MV-4-11 (cell line): ENCODE data around the gene ITPKB.

Source experiments
- DNase-seq: peaks from one replicate; lab custom pipeline; 2025; lab: John Stamatoyannopoulos, UW

The ITPKB gene

DNA sequence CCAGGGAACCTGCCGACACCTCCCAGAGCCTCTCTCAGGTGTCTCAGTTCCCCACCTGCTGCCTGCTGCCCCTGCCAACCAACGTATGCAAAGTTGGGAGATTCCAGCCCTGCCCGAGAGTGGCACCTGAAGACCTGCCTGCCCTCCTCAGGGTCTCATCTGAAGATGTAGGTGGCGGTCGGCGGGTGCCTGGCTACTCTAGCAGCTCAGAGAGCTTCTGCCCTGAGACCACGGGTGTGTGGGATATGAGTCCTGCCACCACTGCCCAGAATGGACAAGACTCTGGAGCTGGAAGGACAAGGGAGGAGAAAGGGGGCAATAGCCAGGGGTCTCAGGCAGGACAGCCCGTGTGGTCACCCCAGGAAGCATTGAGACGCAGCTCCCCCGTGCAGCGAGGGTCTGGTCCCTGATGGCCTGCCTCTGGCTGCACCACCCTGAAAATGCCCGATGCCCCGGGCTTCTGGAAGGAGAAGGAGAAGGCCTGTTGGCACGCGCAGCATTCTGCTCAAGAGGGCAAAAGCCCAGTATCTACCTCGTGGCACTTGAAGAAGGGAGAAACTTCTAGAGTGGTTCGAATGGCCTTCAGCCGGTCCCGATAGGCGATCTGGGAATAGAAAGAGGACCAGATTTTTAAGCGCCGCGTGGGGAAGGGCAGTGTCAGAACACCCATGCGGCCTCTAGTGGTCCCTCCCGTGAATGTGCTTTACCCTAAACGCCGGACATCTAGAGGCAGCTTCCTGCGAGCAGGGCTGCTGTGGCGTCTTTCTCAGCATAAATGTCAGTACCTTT is 101.7 kb downstream of the ITPKB start:
- no peak for DNase-seq

DNA sequence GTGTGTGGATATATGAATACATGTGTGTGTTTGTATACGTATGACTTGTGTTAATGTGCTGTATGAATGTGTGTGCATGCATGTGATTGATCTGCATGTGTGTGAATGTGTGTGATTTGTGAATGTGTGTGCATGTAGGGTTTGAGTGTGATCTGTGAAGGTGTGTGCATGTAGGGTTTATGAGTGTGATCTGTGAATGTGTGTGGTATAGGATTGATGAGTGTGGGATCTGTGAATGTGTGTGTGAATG is 102.3 kb downstream of the ITPKB start:
- DNase-seq, result no peak

- DNase-seq, result no peak
Observed at GRCh38 chr1:226635456-226635941, 103.6 kb downstream of the ITPKB start.

GRCh38 chr1:226634611-226635246 is 104.4 kb downstream of the ITPKB start:
- no peak for DNase-seq

DNA sequence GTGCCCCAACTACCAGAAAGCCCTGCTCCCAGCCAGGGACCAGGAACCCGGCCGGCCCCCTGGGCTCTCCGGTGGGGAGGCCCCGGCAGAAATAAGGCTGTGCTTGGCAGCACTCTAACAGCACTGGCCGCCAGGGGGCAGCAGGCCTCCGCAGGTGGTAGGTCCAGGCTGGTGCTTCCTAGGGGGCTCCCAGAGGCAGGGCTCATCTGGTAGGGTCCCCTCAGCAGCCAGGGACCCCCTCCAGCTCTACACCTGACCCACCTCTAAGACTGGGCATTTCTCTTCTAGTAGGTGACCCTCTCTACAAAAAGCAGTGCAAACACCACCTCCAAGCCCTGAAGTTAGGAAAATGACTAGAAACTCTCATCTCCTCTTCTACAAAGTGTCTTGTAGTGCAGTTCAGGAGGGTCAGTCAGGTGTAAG is 104.9 kb downstream of the ITPKB start:
- peak; percentile 42 for DNase-seq

GRCh38 chr1:226633541-226634165 is 105.4 kb downstream of the ITPKB start:
- no peak for DNase-seq

DNA sequence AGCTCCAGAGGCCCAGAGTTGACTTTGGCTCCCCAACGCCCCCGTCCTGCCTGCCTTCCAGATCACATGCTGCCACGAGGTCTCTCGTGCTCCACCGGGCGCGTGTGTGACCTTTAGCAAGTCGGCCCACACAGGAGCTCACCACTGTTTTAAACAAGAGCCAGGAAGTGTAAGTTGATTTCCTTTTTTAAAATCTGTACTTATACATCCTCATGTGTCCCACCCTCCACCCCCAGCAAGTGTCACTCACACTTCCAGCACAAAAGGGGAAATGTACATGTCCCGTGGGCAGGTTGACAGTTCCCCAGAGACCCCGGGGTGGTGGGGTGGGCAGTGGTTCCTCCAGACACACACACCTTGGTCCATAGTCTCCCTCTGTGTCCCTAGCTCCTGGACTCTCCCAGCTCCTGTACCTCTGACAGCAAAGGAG is 106.1 kb downstream of the ITPKB start:
- DNase-seq, result no peak

DNA sequence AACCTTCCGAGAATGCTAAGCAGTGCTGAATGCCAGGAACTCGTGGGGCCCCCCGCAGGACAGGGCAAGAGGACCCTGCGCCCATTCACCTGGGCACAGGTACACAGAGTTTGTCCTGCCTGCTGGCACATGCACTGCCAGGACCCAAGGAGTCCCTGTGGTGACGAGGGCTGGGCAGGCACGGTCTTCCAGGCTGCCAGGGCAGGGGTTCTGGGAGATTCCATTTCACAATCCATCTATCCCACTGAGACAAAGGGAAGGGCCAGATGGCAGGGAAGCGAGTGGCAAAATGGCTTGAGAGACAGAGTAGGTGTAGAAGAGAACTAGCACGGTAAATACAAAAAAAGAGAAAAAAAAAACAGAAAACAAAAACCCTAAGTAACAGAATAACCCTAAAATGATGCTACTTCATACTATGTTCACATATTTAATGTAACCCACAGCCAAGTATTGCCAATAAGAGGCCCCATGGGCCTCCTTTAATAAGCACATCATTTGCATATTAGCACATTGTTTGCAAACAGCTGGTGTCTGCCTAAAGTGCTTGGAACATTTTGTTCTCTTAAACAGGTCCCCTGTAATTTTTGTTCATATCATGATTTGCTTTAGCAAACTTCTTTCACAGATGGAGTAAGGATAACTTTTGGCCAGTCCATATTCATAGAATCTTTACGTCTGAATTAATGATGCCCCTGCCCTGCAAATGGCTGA is 106.8 kb downstream of the ITPKB start:
- no peak for DNase-seq

- no peak for DNase-seq
Observed at GRCh38 chr1:226631229-226632000, 107.7 kb downstream of the ITPKB start.

DNA sequence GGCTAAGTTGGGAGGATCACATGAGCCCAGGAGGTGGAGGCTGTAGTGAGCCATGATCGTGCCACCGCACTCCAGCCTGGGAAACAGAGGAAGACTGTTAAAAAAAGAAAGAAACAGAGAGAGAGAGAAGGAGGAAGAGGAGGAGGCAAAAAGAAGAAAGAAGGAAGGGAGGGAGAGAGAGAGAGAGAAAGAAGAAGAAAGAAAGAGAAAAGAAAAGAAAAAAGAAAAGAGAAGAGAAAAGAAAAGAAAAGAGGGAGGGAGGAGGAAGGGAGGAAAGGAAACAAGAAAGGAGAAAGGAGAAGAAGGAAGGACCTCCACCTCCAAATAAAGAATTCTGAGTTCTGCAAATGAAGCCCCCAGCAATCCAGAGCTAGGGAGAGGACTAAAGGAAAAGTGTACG is 108.5 kb downstream of the ITPKB start:
- no peak for DNase-seq

DNA sequence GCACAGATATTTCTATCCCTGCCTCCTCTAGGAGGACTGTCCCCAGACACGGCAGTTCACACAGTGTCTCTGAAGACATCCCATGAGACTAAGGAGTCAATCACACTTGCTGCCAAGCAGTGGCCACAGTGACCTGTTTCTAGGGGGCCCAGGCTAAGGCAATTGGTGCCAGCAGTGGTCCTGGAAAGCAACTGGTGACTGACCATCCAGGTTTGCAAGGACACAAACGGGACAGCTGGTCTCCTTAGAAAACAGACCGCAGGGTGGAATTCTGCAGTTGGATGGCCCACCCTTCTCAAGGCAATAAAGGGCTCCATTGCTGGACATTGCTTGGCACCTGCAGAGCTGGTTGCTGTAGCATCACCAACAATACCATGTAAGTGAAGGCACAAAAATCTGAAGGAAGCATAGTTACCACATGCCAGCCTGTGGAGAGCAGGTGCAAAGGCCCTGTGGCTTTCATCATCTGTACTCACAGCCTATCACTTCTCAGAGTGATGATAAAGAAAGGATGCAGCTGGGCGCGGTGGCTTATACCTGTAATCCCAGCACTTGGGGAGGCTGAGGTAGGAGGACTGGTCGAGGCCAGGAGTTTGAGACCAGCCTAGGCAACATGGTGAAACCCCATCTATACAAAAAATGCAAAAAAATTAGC is 109.1 kb downstream of the ITPKB start:
- DNase-seq, result no peak

DNA sequence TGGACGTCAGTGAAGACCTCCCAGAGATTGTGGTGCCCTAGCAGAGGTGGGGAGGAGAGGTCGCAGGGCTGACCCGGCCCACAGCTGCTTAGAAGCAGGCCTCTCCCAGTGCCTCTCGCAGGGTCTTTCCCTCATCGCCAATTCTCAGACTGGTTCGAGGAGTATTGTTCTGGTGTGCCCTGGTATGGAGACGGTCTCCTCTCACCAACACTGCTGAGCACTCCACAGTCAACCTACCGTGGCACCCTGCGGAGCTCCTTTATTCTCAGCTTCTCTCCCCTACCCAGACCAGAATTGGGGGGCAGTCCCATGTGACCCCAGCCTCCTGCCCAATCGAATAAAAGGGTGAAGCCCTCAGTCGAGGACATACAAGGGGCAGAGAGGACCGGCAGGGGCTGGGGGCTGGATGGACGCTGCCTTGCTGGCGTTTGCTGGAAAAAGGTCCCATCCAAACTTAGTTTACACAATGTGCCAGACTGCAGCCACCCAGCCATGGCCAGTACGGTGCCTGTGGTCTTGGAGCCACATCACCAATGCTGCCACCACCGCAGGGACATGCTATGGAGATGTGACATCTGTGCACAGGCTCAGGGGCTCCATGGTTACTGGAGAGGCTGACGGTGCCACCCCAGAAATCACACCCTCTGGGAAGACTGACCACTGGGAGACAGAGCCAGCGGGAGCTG is 109.7 kb downstream of the ITPKB start:
- DNase-seq, result no peak

- no peak for DNase-seq
Observed at GRCh38 chr1:226628612-226629155, 110.4 kb downstream of the ITPKB start.

GRCh38 chr1:226627924-226628611 is 111.0 kb downstream of the ITPKB start:
- DNase-seq, result peak; percentile 47

DNA sequence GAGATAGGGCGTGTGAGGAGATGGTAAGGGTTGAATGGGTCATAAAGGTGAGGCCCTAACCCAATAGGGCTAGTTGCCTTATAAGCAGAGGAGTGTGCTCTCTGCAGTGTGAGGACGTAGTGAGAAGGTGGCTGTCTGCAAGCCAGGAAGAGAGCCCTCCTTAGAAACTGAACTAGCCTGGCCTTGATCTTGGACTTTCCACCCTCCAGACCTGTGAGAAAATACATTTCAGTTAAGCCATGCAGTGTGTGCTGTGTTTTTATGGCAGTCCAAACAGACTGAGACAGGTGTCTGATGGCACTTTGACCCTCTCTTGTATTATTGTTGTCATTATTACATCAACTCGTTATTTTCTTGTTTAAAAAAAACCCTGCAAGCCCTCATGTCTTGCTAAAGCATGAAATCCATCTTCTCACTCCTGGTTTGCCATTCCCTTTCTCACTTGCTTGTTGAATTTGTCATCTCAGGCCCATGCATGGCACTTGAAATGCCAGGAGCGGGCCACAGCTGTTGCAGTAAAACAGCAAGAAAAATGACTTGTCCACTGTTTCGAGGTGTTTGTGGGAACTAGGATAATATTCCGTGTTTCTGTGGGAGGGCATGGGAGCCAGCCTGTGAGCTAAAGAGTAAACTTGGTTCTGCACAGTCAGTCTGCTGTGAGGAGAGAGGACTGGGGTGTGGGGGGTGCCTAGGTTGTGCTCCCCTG is 111.9 kb downstream of the ITPKB start:
- DNase-seq, result no peak

DNA sequence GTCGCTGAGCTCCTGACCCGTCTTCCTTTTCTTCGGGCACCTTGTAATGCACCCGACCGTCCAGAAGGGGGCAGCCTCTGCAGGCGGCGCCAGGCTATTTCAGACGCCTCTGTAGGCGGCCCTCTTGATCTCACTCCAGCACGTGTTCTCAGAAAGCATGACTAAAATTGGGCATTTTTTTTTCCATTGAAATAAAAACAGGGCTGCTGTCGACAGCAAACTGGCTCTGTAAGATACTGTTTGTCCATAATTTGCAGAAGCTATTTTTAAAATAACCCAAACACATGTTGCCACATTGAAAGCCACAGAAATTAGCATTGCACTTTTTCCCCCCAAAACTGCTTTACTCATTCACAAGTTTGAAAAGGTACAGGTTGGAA is 112.5 kb downstream of the ITPKB start:
- DNase-seq, result peak; percentile 63

GRCh38 chr1:226625832-226626576 is 113.1 kb downstream of the ITPKB start:
- DNase-seq, result no peak

DNA sequence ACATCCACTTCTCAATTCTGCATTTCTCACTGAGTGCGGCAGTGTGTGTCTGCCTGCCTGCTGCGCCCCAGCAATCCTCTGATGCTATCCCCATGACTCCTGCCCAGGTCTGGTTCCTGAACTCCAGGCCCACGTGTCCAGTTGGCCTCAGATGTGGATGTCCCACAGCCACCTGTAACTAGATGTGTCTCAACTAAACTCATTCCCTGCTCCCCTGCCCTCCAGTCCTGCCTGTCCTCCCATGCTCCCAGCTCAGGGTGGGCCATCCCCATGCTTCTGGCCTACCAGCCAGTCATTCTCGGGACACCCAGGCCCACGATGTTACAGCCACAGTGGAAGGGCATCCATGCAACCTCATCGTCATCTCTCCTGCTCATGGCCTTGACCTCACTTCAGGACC is 113.8 kb downstream of the ITPKB start:
- DNase-seq, result no peak

DNA sequence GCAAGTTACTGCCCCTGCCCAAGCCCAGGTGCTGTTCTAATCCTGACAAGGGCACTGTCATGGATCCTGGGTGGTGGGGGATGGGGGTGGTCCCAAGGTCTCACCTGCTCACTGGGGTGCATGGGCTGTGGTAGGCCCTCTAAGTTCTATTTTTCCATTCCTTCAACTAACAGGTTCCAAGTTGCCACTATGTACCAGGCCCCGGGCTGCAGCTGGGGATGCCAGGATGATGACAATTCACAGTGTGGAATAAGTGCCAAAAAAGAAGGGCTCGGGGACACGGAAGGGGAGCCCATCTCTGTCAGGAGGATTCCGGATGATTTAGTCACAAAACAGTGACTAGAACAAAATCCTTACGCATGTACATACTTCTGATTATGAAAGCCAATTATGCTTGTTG is 114.6 kb downstream of the ITPKB start:
- DNase-seq, result no peak
